GM12891 (cell line): ENCODE measurements around the gene DACH1.

ENCODE experiments used
- PAX5 ChIP-seq: IDR thresholded peaks from 2 replicates; pipeline ENCODE4 v1.6.1; 2011; ENCODE audit warnings: low read length, moderate library complexity, mild to moderate bottlenecking; ENCODE audit not compliant: insufficient read depth, severe bottlenecking
- POLR2A ChIP-seq: IDR thresholded peaks from 2 replicates; pipeline ENCODE4 v1.6.1; 2011; ENCODE audit warnings: low read depth, low read length, control low read depth
- POLR2AphosphoS5 ChIP-seq: IDR thresholded peaks from 2 replicates; pipeline ENCODE4 v1.6.1; 2011; ENCODE audit warnings: low read depth, low read length, control low read depth
- SPI1 ChIP-seq: IDR thresholded peaks from 2 replicates; pipeline ENCODE4 v1.6.1; 2011; ENCODE audit warnings: low read depth, low read length, control low read depth

GRCh38 chr13:71430681-71431080 is 436.3 kb downstream of the DACH1 start:
- TF ChIP-seq POLR2A: no peak
- no peak for TF ChIP-seq POLR2AphosphoS5
- TF ChIP-seq SPI1: no peak
- TF ChIP-seq PAX5: no peak
